Measurements from ENCODE around the gene CCDC138.

Gene CCDC138

DNA sequence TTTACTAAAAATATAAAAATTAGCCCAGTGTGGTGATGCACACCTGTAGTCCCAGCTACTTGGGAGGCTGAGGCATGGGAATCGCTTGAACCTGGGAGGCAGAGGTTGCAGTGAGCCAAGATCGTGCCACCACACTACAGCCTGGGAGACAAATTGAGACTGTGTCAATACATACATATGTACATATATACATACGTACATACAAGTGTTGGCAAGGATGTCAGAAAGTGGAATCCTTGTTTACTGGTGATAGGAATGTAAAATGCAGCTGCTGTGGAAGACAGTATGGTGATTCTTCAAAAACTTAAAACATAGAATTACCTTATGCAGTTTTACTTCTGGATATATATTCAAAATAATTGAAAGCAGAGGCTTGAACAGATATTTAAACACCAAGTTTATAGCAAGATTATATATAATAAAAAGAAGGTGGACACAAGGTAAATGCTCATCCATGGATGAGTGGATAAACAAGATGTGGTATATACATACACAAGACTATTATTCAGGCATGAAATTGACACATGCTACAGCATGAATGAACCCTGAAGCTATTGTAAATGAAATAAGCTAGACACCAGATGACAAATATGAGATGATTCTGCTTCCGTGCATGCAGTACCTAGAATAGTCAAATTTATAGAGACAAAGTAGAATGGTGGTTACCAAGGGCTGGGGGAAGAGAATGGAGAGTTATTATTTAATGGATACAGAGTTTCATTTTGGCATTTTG is 43.2 kb downstream of the CCDC138 start:
- DNase-seq (ENCODE audit: low read depth in 2 of 2): no peak

DNA sequence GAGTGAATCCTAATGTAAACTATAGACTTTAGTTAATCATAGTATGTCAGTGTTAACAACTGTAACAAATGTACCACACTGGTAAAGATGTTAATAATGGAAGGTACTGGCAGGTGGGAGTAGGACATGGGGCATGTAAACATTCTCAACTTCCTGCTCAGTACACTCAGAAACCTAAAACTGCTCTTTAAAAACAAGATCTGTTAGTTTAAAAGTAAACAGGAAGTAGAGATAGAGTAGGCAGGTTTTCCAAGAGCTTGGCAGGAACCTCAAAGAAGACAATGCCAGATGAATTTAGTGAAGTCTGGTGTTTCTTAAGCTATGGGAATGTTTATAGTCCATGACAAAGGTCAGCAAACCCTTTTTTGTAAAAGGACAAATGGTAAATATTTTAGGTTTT is 46.6 kb downstream of the CCDC138 start:
- DNase-seq (ENCODE audit: low read depth in 2 of 2): no peak

DNA sequence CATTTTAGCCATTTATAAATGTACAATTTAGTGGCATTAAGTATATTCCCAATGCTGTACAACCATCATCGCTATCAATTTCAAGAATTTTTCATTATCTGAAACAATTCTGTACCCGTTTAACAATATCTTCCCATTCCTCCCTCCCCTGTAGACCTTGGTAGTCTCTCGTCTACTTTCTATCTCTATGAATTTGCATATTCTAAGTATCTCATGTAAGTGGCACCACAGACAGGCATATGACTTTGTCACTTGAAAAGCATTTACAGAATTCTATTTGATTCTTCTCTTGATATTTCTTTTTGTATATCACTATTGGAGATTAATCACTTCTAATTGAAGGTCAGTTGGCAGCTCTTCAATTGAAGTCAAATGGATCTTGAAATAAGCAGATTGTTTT is 48.0 kb downstream of the CCDC138 start:
- no peak for DNase-seq (ENCODE audit: low read depth in 2 of 2)

DNA sequence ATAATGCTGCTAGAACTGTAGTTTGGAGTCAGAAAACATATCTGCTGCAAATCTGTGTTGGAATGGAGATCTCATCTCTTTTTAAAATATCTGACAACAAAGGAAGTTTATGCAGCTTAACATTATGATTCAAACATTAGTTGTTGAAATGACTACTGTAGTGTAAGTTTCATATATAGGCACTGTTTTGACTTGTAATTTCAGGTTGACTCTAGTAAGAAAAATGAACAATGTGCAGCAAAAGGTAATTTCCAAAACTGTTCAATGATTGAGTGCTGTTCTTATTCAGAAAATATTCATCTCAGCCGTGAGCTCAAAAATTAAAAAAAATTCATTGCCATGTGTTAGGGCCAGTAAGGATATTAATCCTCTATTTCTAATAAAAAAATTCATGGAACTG is 48.5 kb downstream of the CCDC138 start:
- no peak for DNase-seq (ENCODE audit: low read depth in 2 of 2)

DNA sequence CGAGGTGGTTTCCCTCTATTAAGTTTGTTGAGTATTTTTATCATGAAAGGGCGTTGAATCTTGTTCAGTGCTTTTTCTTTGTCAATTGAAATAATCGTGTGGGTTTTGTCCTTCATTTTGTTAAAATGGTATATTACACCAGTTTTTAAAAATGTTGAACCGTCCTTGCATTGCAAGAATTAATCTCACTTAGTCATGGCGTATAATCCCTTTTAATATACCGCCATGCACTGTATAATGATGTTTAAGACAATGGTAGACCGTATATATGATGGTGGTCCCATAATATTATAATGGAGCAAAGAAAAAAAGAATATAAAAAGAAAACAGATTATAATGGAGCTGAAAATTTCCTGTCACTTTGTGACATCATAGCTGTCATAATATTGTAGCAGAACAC is 50.6 kb downstream of the CCDC138 start:
- DNase-seq (ENCODE audit: low read depth in 2 of 2): no peak

DNA sequence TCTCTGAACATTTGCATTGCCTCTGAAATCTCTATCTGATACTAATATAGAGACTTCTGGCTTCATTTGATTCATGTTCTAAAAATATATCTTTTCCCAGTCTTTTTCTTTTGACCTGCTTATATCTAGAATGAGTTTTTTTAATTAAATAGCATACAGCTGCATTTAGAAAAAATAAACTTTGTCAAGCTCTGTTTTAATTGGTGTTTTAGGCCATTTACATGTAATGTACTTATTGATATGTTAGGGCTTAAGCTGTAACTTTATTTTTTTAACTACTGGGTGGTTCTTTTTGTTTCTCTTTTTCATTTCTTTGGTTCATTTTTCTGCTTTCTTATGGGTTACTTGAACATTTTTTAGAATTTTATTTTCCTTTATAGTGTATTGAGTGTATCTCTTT is 54.9 kb downstream of the CCDC138 start:
- no peak for DNase-seq (ENCODE audit: low read depth in 2 of 2)

DNA sequence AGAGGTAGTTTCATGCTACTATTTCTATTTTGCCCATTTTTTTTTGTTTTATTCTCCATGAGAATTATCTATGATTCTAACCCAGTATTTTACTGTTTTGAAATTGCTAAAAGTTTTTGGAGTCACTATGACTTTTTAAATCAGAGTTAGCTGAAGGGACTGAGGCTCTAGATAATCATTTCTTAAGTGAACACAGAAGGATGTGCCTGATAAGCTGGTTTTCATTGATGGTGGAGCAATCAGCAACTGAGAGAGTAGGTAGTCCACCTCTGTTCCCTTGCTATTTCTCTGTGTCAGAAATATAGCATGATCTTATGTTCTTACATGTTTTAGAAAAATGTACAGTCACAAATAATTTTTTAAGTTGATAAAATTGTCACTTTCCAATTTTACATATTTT is 59.4 kb downstream of the CCDC138 start:
- no peak for DNase-seq (ENCODE audit: low read depth in 2 of 2)

DNA sequence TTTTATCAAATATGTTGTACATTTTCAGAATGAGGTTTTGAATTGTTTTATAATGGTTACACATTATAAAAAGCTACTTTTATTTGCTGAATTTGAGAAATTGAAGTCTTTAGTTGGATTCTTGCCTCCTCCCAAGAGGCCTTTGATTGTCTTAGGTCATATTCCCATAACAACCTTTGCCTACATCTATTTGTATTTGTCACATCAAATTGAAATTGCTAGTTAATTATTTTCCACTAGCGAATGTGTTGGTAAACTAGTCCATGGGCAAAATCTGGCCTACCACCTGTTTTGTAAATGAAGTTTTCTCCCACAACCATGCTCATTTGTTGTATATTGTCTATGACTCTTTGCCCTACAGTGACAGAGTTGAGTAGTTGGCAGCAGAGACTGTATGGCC is 60.4 kb downstream of the CCDC138 start:
- no peak for DNase-seq (ENCODE audit: low read depth in 2 of 2)

DNA sequence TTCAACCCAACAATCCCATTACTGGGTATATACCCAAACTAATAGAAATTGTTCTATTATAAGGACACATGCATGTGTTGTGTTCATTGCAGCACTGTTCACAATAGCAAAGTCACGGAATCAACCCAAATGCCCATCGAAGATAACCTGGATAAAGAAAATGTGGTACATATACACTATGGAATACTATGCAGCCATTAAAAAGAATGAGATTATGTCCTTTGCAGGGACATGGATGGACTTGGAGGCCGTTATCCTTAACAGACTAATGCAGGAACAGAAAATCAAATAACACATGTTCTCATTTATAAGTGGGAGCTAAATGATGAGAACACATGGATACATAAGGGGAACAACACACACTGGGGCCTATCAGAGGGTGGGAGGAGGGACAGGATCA is 65.8 kb downstream of the CCDC138 start:
- no peak for DNase-seq (ENCODE audit: low read depth in 2 of 2)

DNA sequence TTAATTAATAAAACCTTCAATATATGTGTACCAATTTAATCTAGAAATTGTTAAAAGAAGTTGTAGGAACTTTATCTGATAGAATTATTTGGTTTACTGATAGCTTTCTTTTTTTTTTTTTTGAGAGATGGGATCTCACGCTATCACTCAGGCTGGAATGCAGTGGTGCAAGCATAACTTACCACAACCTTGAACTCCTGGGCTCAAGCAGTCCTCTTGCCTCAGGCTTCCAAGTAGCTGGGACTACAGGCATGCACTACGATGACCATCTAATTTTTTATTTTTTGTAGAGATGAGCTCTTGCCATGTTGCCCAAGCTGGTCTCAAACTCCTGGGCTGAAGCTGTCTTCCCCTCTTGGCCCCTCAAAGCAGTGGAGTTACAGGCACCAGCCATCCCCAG is 66.8 kb downstream of the CCDC138 start:
- DNase-seq (ENCODE audit: low read depth in 2 of 2): no peak

DNA sequence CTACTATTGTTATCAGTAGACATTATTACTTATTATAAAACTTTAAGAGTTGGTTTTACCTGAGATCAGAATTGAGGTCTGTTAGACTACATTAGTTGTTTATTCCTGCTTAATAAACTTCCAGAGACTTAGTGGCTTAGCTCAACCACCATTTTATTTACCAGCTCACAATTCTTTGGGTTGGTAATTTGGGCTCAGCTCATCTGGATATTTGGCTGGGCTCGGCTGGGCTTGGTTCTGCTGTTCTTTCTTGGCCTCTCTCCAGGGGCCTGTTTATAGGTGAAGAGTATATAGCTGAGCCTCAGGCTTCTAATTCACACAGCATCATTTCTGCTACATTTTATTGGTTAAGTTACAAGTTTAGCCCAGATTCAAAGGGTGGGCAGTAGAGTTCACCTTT is 67.9 kb downstream of the CCDC138 start:
- DNase-seq (ENCODE audit: low read depth in 2 of 2): no peak

DNA sequence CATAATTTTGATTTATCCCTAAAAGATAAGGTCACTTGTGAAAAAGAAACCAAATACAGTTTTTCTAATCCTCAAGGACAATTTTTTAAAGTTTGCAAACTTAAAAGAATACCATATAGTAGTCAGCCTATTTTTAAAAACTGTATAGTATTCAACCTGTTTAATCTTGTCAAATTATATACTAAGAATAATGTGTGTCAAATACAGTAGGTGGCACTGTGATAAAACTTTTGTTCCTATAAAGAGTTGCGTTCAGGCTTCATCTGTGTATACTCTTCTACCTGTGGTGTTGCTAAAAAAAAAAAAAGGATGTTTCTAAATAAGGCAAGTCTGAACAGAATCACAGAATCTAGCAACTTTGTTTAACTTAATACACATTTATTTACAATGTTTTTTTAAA is 68.6 kb downstream of the CCDC138 start:
- DNase-seq (ENCODE audit: low read depth in 2 of 2): no peak

DNA sequence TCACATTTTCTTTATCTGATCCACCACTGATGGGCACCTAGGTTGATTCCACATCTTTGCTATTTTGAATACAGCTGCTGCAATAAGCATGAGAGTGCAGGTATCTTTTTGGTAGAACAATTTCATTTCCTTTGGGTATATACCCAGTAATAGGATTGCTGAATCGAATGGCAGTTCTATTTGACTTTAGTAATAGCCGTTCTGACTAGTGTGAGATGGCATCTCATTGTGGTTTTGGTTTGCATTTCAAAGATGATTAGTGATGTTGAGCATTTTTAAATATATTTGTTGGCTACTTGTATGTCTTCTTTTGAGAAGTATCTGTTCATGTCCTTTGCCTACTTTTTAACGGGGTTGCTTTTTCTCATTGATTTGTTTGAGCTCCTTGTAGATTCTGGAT is 72.3 kb downstream of the CCDC138 start:
- no peak for DNase-seq (ENCODE audit: low read depth in 2 of 2)

DNA sequence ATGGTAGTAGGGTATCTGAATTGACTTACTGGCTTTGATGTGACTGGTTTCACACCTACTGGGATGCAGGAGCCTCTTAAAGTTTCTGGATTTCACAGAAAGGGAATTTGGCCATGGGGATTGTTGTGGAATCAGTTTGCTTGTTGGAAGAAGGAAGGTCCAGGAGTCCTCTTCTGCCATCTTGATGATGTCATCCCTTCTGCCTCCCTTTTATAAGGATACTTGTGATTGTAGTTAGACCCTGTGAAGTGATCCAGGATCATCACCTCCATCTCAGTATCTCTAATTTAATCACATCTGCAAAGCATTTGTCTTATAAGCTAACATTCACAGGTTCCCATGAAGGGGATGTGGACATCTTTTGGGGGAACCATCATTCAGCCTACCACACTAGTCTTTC is 79.5 kb downstream of the CCDC138 start:
- no peak for DNase-seq (ENCODE audit: low read depth in 2 of 2)

DNA sequence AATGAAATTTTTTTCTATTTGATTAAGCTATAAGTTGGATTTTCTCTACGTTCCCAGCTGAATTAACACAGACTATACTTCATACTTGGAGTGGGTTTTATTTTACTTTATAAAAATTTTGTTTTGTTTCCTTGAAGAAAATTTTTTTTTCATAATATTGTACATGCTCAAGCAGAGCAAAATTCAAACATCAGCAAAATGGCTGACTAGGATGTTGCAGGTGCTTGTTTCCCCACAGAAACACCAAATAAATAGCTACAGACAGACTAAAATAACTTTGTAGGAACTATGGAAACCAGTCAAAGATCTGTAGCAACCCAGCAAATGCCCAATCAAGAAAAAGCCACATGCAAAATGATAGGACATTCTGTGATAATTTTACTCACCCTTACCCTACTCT is 82.3 kb downstream of the CCDC138 start:
- DNase-seq (ENCODE audit: low read depth in 2 of 2): no peak

DNA sequence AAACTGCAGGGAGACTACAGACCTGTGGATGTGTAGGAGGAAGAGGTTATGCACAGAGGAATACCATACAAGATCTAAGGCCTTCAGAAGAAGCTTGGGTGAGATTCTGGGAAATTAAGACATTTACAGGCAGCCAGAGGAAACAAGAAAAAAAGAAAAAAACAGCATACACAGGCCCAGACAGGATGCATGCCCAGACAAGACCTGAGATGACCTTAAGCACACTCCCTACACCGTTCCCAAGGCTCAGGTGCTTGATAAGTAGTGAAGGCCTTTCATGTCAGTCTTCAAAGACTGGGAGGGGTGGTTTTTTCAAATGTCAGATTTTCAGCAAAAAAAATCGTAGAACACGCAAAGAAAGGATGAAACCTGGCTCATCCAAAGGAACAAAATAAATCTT is 83.0 kb downstream of the CCDC138 start:
- no peak for DNase-seq (ENCODE audit: low read depth in 2 of 2)

DNA sequence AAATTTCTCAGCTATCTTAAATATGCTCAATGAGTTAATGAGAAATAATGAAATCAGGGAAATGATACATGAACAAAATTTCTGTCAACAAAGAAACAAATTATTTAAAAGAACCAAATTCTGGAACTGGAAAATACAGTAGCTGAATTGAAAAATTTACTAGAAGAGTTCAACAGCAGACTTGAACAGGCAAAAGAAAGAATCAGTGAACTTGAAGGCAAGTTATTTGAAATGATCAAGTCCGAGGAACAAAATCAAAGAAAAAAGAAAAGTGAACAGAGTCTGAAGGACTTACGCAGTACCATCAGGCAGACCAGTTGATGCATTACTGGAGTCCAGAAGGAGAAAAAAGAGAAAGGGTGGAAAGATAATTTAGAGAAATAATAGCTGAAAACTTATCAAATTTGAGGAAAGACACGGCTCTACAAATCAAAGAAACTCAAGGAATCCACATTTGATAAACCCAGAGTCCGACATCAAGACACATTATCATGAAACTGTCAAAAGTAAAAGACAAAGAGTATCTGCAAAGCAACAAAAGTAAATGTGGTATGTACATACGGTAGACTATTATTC is 83.6 kb downstream of the CCDC138 start:
- DNase-seq (ENCODE audit: low read depth in 2 of 2): no peak

DNA sequence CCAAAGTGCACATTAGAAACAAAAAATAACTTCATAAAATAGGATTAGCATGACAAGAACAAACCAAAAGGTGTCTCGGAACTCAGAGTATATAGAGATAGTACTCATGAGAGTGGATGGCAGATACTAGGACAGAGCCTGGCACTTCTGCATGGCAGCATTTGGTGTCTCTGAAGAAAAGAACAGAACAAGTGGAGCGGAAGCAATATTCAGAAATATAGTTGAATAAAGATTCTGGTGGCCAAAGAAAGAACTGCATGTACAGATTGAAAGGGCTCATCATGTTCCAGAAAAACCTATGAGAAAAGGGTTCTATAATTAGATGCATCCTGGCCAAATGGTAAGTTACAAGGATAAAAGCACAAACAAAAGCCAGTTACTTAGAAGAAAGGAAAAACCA is 90.9 kb downstream of the CCDC138 start:
- no peak for DNase-seq (ENCODE audit: low read depth in 2 of 2)

DNA sequence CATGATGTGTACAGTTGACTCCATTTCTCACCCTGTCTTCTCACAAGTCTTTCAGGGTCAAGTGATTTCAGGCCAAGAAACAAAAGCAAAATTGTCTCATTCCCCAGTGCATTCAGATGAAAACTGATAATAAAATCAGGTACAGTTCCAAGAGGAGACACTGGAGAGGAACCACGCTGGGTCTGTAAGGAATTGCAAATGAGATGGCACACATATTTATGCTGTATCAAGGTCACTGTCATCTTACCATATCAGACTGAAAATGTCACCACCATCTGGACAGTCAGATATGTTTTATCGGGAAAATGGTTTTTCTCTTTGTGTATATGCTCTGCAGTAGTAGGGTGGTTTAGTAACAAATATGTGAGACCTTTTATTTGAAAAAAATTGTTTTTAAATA is 91.7 kb downstream of the CCDC138 start:
- no peak for DNase-seq (ENCODE audit: low read depth in 2 of 2)

DNA sequence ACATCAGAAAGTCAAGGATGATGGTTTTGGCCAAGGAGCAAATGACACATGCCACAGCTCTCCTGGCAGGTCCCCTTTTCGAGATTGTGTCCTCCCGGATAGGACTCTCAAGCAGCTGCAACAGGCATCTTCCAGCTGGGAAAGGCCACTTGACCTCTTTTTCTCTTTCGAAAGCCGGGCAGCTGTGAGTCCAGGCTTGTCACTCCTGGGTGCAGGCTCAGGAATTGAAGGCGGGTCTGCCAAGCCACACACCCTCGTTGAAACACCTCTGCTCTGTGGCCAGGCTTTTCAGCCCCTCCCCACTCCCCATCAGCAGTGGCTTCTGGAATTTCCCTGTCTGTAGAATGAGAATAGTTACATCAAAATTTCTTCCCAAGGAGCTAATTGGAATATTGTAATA is 98.0 kb downstream of the CCDC138 start:
- no peak for DNase-seq (ENCODE audit: low read depth in 2 of 2)

DNA sequence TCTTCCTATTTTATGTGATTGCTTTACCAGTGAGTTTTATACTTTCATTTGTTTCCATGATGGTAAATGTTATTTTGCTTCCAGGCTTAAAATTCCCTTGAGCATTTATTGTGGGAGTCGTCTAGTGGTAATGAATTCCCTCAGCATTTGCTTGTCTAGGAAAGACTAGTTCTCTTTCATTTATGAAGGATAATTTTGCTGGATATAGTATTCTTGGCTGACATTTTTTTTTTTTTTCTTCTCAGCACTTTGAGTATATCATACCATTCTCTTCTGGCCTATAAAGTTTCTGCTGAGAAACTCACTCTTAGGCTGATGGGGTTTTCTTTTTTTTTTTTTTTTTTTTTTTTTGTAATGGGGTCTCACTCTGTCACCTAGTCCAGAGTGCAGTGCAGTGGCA is 103.3 kb downstream of the CCDC138 start:
- no peak for DNase-seq (ENCODE audit: low read depth in 2 of 2)

DNA sequence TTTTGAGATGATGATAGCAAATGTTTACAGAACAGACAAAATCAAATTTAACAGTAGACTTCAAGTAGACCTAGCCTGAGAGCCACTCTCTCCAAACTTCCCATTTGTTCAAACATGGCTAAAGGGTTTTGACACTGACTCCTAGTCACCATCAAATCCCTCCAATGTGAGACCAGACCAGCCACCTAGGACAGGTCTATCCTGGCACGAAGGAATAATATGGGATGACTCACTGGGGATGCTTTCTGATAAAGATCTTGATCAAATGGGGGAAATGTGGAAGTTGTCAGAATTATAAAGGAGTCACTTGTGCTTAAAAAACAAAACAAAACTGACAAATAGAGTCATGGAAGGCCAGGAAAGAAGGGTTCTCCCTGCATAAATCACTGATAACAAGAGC is 106.7 kb downstream of the CCDC138 start:
- DNase-seq (ENCODE audit: low read depth in 2 of 2): no peak

DNA sequence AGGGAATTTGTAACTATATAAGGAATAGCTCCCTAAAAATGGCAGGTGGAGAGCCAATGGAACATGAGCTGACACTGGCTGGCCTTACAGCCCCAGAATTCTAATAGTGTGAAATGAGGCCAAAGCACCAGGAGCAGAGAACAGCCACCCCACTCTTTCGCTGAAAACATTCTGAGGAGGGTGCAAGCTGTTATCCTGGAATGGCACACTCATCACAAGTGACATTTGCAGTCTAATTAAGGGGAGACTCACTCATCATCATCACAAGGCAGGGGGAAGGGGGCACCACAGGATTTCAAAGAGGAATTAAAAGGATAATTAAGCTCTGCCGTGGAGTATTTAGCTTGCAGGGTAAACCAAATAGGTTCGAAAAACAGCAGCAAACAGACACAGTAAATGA is 108.2 kb downstream of the CCDC138 start:
- DNase-seq (ENCODE audit: low read depth in 2 of 2): no peak

DNA sequence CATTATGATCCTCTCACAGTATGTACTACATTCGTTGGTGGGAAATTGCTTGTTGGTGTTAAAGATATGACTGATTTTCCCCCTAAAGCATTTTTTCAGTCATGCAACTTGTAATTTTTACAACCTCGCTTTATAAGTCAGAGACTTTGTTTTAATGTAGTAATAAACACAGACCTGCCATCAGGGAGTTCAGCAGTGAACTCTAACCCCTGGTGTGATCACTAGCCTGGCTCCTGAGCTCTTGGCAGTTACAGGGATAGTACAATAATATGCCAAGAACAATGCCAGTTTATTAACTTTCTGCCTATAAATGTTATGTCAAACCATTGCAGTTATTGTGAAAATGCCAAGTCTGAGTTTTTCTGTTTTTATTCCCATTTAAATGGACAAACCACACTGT is 108.6 kb downstream of the CCDC138 start:
- no peak for DNase-seq (ENCODE audit: low read depth in 2 of 2)

Data from stimulated activated CD8-positive, alpha-beta memory T cell treated with anti-CD3 and anti-CD28 coated beads, Interleukin-2, amount 100 ng/mL, for 48 hours (primary cell).